Left kidney (tissue), 2 donors: ENCODE results near the gene SEC24A. TPM values are rescaled to one million over a fixed set of nuclear protein-coding genes. Genes with fewer than 3 reads are reported as not detected.
"Not testable (repeated sequence)": the region's sequence is repeated elsewhere in the genome, so short reads cannot be mapped to it uniquely, and the experiment has no call there.

Experiments
- DNase-seq: peaks from one replicate; pipeline ENCODE4 v3.0.0-alpha.2; 2013
- polyA plus RNA-seq: library from polyadenylated mRNA; unstranded; fragments of 120-200 nt; gene quantifications from one replicate; pipeline ENCODE4 v1.2.1, GENCODE V29; 2013; ENCODE audit not compliant: insufficient read length

SEC24A gene
- polyA plus RNA-seq, 1 donor: 23.7 TPM

DNA sequence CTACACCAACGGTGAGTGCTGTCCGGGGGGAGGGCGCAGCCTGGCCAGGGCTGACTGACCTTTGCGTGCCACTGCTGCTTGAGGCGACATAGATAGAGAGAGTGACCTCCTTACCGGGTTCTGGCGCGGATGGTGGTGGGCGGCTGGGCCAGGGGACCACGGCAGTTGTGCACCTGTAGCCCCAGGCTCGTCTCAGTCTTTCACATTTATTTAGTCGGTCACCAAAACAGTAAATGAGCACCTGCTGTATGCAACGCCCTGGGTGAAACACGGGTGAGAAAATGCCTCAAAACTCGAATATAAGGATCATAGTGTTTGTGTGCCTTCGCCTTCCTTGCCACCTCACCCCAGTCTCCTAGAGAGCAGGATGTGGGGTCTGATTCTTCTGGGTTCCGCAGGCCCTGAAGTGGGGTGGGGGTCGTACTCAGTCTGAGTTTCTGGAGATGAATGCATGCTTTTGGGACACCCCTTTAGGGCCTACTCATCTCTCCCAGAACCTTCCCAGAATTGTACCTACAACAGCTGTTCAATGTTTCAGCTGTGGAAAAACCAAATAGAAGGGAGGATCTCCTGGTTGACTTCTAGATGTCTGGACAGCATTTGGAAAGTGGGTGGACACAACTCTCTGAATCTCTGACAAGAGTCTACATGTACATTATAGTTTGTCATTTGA lies 714 bp downstream of the SEC24A start:
- no peak for DNase-seq

DNA sequence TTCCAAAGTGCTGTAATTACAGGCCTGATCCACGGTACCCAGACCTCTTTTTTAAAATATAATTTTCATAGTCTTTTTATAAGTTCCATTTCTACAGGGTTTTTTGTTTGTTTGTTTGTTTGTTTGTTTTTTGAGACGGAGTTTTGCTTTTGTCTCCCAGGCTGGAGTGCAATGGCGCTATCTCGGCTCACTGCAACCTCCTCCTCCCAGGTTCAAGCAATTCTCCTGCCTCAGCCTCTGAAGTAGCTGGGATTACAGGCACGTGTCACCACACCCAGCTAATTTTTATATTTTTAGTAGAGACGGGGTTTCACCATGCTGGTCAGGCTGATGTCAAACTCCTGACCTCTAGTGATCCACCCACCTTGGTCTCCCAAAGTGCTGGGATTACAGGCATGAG lies 2.1 kb downstream of the SEC24A start:
- DNase-seq: not testable (repeated sequence)

DNA sequence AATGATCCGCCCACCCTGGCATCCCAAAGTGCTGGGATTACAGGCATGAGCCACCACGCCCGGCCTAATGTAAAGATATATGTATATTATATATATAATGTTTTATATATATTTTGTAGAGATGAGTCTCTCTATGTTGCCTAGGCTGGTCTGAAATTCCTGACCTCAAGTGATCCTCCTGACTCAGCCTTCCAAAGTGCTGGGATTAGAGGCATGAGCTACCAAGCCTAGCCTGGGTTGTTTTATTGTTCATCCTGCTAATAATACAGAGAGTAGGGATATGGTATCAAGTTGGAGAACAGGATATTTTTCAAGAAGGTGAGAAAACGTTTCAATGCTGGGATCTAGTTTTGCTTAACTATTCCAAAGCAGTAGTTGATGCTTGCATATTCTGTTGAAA lies 2.9 kb downstream of the SEC24A start:
- DNase-seq: no peak

GRCh38 chr5:134656690-134657089 lies 8.1 kb downstream of the SEC24A start:
- DNase-seq: no peak

- DNase-seq: no peak
Measured at GRCh38 chr5:134659456-134659855, 10.9 kb downstream of the SEC24A start.

DNA sequence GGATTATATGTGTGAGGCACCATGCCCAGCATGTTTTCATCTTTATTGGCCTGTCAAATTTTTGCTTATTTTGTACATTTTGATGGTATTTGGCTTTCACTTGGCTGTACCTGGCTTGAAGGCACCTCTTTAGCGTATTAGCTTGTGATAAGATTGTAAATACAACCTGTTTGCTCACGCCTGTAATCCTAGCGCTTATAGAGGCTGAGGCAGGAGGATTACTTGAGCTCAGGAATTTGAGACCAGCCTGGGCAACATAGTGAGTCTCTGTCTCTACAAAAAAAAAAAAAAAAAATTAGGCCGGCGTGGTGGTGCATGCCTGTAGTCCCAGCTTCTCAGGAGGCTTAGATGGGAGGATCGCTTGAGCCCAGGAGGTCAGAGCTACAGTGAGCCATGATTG lies 11.3 kb downstream of the SEC24A start:
- no peak for DNase-seq

GRCh38 chr5:134662971-134663370 lies 14.4 kb downstream of the SEC24A start:
- DNase-seq: no peak

DNA sequence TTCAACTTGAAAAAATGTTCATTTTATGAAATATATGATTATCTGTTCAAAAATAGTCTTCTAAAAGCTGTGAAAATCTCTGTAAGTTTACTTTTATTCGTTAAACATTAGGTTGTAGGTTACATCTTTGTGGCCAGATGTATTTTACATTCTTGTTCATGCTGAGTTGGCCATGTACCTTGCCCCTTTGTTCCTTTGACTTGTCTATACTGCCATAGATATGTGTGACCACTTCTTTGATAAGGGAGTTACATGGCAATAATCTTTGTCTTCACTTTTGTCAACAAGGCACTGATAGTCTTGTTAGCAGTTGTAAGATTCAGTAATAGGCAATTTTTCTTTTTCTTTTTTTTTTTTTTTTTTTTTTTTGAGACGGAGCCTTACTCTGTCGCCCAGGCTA lies 15.9 kb downstream of the SEC24A start:
- DNase-seq: no peak

- DNase-seq: not testable (repeated sequence)
Measured at GRCh38 chr5:134673546-134673945, 25.0 kb downstream of the SEC24A start.

- DNase-seq: not testable (repeated sequence)
Measured at GRCh38 chr5:134677357-134677756, 28.8 kb downstream of the SEC24A start.

- not testable (repeated sequence) for DNase-seq
Measured at GRCh38 chr5:134690144-134690543, 41.6 kb downstream of the SEC24A start.

DNA sequence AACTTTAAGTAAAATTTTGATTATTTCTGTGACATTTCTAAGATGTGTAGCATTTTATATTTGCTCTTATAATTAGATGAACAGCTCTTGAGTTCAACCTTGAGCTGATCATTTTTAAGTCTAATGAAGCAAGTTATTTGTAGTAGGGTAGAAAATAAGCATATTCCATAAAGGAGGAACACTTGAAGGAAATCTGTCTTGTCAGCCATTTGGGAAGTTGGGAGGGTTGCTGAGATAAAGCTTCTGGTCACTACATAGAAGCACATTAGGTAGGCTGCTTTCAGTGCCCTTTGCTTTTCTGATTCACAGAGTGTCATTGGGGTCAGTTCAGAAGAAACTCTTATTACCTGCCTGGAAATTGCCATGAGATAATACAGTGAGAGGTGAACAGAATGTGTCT lies 44.1 kb downstream of the SEC24A start:
- DNase-seq: no peak

DNA sequence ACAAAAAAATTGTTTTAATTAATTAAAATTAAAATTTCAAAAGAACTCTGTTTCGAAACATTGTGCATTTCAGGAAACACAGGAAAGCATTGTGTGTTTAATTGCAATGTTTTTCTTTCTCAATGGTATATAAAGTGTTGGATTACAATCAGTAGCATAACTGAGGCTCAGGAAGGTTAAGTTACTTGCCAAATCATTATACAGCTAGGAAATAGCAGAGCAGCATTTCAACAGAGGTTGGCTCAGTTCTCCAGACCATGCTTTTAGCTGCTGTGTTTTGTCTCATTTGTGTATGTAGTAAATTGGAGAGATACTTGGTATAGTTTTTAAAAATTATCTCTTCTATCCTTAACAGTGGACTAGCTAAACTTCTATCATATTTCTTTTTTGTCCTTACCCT lies 59.7 kb downstream of the SEC24A start:
- no peak for DNase-seq

GRCh38 chr5:134714120-134714519 lies 65.5 kb downstream of the SEC24A start:
- no peak for DNase-seq

- no peak for DNase-seq
Measured at GRCh38 chr5:134714541-134714940, 66.0 kb downstream of the SEC24A start.

DNA sequence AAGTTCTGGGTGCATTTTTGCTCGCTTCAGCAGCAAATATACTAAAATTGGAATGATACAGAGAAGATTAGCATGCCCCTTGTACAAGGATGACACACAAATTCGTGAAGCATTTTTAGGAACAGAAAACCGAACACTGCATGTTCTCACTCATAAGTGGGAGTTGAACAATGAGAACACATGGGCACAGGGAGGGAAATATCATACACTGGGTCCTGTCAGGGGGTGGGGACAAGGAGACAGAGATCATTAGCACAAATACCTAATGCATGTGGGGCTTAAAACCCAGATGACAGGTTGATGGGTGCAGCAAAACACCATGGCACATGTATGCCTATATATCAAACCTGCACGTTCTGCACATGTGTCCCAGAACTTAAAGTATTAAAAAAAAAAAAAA lies 66.9 kb downstream of the SEC24A start:
- not testable (repeated sequence) for DNase-seq

DNA sequence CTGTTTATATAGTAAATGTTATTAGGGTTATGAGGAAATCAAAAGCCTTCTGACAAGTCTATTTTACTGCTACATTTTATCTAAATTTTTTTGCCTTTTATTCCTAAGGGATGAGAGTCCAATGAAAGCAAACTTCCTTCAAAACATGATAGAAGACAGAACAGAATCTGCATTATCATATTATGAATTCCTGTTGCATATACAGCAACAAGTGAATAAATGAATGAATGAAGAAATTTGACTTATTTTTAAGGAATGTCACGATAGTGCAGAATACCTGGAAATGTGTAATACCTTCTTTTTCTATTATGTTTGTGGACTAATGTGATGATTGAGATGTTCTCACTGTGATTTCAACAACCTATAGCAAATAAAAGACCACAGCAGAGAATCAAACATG lies 76.3 kb downstream of the SEC24A start:
- DNase-seq: no peak

GRCh38 chr5:134732819-134733218 lies 84.2 kb downstream of the SEC24A start:
- no peak for DNase-seq

GRCh38 chr5:134735243-134735642 lies 86.7 kb downstream of the SEC24A start:
- DNase-seq: no peak

DNA sequence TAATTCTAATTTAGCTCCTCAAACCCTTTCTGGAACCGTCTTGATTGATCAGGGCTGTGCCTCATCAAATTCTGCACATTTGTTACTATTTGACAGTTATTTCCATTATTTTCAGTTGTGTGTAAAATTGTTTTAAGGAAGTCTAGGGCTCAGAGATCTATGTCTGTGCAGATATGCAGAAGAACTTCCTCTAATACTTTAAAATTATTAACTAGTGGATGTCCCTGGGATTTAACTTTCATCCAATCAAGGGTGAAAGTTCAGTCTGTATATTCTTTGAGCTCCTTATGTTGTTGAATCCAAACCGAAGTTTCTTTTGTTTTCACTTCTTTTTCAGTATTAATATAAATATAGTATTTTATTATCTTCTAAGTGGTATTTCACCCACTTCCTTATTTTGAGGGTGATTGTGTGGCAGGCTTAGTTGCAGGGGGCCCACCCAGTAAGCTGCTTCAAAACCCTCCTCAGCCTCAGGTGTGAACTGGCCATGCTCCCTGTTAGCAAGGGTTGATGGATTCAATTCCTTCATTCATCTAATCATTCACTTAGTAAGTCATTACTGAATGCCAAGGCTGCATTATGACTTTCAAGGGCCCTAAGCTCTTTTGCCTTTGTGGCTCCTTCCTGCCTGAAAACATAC lies 87.7 kb downstream of the SEC24A start:
- no peak for DNase-seq

DNA sequence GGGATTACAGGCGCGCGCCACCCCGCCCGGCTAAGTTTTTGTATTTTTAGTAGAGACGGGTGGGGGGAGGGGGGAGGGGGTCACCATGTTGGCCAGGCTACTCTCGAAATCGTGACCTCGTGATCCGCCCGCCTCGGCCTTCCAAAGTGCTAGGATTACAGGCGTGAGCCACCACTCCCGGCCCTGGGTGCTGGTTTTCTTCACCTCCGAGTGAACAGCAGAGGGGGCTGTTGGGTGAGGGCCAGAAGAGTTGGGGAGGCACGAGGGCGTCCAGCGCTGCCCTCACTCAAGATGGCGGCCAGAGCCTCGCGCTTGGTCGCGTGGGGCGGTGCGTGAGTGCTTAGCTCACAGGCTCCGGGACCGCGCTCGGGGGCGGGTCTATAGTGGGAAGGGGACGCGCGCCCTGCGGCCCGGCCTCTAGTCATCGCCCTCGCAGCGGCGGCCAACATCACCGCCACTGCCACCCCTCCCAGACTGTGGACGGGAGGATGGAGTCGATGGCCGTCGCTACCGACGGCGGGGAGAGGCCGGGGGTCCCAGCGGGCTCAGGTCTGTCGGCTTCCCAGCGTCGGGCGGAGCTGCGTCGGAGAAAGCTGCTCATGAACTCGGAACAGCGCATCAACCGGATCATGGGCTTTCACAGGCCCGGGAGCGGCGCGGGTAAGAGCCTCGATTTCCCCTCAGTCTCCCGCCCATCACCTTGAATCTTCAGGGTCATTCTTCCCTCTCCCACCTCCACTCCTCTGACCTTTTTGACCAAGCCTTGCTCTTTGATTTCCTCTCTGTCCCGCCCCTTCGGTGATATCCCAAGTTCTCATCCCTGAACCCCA lies 89.8 kb downstream of the SEC24A start, which contains the start of gene CAMLG:
Gene CAMLG, plus strand, starts transcription at position 416 of the 830 bp plus-strand sequence. Its CDS starts 73 bp downstream, at position 489.
- peak; percentile 99 for DNase-seq

- peak; percentile 47 for DNase-seq
Measured at GRCh38 chr5:134738963-134739661, 90.5 kb downstream of the SEC24A start.
